ENCODE data around the gene REN. TPM values are rescaled to one million over a fixed set of nuclear protein-coding genes. Genes with fewer than 3 reads are reported as not detected.

The REN gene
- total and polyA plus RNA-seq, 2 of the 8 experiments (the other 6 are each of a cell fraction or from before 2014, with no cell fraction given), result 0.05 TPM; not detected in 1

- Histone ChIP-seq H3K9ac (replicated peaks in 1 of 4; ENCODE audit: extremely low read depth in 1 of 4, low read depth in 3 of 4, low read length in 3 of 4) (no peak overlapping the region), H4K91ac (replicated peaks; ENCODE audit: insufficient read length, low read length) (no peak overlapping the region), H2BK5ac (ENCODE audit: low read depth, low read length) (peak overlapping the region; percentile 41), H3K23ac (ENCODE audit: insufficient read length) (no peak overlapping the region), H3K18ac (ENCODE audit: extremely low read depth, low read length) (no peak overlapping the region), H2BK20ac (ENCODE audit: low read length) (no peak overlapping the region), H2AK5ac (ENCODE audit: low read depth, low read length) (no peak overlapping the region), H4K5ac (ENCODE audit: insufficient read length, low read depth, low read length) (no peak overlapping the region), H2BK12ac (ENCODE audit: low read depth, low read length) (no peak overlapping the region), H3K9me3 (ENCODE audit: insufficient read depth in 2 of 2, low read depth in 1 of 2, low read length in 1 of 2) (no peaks in the 10 kb centered on the region), H3K27me3 (replicated peaks in 1 of 4; ENCODE audit: control insufficient read depth in 3 of 4, extremely low read depth in 1 of 4, insufficient read depth in 3 of 4, low read length in 3 of 4) (no peaks in the 10 kb centered on the region), H4K8ac (ENCODE audit: extremely low read depth, insufficient read depth, low read length) (peak overlapping the region; percentile 4; the same call in 1 of the 2 replicates), H3K4me2 (ENCODE audit: insufficient read depth in 1 of 2, low read depth in 2 of 2, low read length in 2 of 2) (no peak overlapping the region; a peak in 1 of 4 replicates), H3K27ac (ENCODE audit: low read depth, low read length) (no peak overlapping the region), H3K14ac (ENCODE audit: insufficient read length) (no peak overlapping the region), H3K4me3 (ENCODE audit: extremely low read depth in 1 of 4, insufficient read depth in 2 of 4, low read depth in 3 of 4, low read length in 4 of 4) (no peak overlapping the region), H3K36me3 (ENCODE audit: control insufficient read depth in 2 of 4, insufficient read depth in 4 of 4, low read length in 3 of 4) (peaks cover 8 to 43% (median 38%) of the 10 kb centered on the region in 4 experiments), H2BK120ac (replicated peaks; ENCODE audit: low read depth, low read length) (no peak overlapping the region), H3K56ac (replicated peaks; ENCODE audit: insufficient read length, low read depth, low read length) (no peak overlapping the region), H3K23me2 (ENCODE audit: low read depth, low read length) (no peaks in the 10 kb centered on the region), H3K79me2 (ENCODE audit: control insufficient read depth in 1 of 2, insufficient read depth in 2 of 2, low read length in 2 of 2) (0 out of 4 replicates have a peak, but pooled peaks cover 0 to 5% of the 10 kb centered on the region in 2 experiments), H2BK15ac (ENCODE audit: low read length) (no peak overlapping the region), H2AFZ (ENCODE audit: low read length) (no peak overlapping the region), H3K79me1 (ENCODE audit: low read depth, low read length) (peaks cover 4% of the 10 kb centered on the region; the same call in 1 of the 2 replicates), H4K20me1 (replicated peaks in 1 of 2; ENCODE audit: control insufficient read depth in 1 of 2, insufficient read depth in 2 of 2, low read length in 2 of 2) (peaks cover 5 to 19% of the 10 kb centered on the region in 2 experiments), H3K4me1 (replicated peaks in 1 of 4; ENCODE audit: control insufficient read depth in 3 of 4, insufficient read depth in 4 of 4, low read length in 3 of 4) (peaks cover 4 to 28% (median 8%) of the 10 kb centered on the region in 4 experiments), H3K4ac (replicated peaks; ENCODE audit: insufficient read length, low read depth, low read length) (no peak overlapping the region)
- DNase-seq (ENCODE audit: low read depth in 1 of 2, low spot score in 2 of 2), result peak in 1 of 2 experiments; percentile 69
- 92% methylated on average over 6 of the region's 7 CpGs; no CpG with 5 or more reads in 1 of the 2 experiments for WGBS, 2 experiments (ENCODE audit: extremely low coverage in 1 of 2, insufficient coverage in 1 of 2, insufficient read length in 1 of 2, insufficient replicate concordance in 2 of 2, low coverage in 1 of 2, low lambda C conversion rate in 2 of 2, missing lambda C conversion rate in 1 of 2)
- FAIRE-seq, result no peak
- ChIA-PET POLR2A (ENCODE audit: partially characterized antibody) (interaction anchor here (1.7 to 13.3 kb wide), 3 partner anchors 9 to 260 kb away, joined by 4 to 174 read pairs (median 9); partner anchors contain the start of gene SNRPE), CTCF (ENCODE audit: partially characterized antibody) (interaction anchor here (1.0 to 11.3 kb wide), 16 partner anchors 13 to 268 kb away, joined by 3 to 261 read pairs (median 8); partner anchors contain the start of genes ETNK2 and SOX13)
- no peak for TF ChIP-seq TEAD4 (IDR thresholded peaks at IDR 0.05; ENCODE audit: low read depth, low read length)
- TF ChIP-seq POU5F1 (IDR thresholded peaks at IDR 0.05; ENCODE audit: low read depth, low read length), result no peak
- TF ChIP-seq RBBP5 (IDR thresholded peaks at IDR 0.05; ENCODE audit: borderline replicate concordance, low read depth, low read length), result no peak
- TF ChIP-seq CTCF (IDR thresholded peaks at IDR 0.05; ENCODE audit: control extremely low read depth in 1 of 3, insufficient read depth in 1 of 3, low read depth in 1 of 3, low read length in 3 of 3), result no peak
- no peak for TF ChIP-seq ATF3 (IDR thresholded peaks at IDR 0.05; ENCODE audit: insufficient read depth, low read depth, low read length)
- no peak for TF ChIP-seq CREB1 (IDR thresholded peaks at IDR 0.05)
- no peak for TF ChIP-seq SUZ12 (IDR thresholded peaks at IDR 0.05; ENCODE audit: low read length)
- no peak for TF ChIP-seq USF2 (IDR thresholded peaks at IDR 0.05; ENCODE audit: low read length)
Measured at GRCh38 chr1:204126956-204127355, 39.2 kb downstream of the REN start.
